VCaP (cell line): ENCODE data around the gene ITPKA.

Source experiments
- H3K27ac ChIP-seq: fragments of 450-650 bp; 2 replicates; pipeline ENCODE4 v1.5.1; 2017
- CTCF ChIP-seq: fragments of 450-650 bp; conservative IDR thresholded peaks from 2 replicates; pipeline ENCODE4 v1.5.1; 2017; ENCODE audit warnings: mild to moderate bottlenecking, moderate library complexity

Gene ITPKA

GRCh38 chr15:41530363-41530956 lies 36.8 kb downstream of the ITPKA start:
- no peak for TF ChIP-seq CTCF
- H3K27ac ChIP-seq = no peak overlapping the region

- TF ChIP-seq CTCF = no peak
- no peak overlapping the region for H3K27ac ChIP-seq
Measured at GRCh38 chr15:41535544-41535943, 41.9 kb downstream of the ITPKA start.

- H3K27ac ChIP-seq = no peak overlapping the region
Measured at GRCh38 chr15:41536866-41537265, 43.2 kb downstream of the ITPKA start.

GRCh38 chr15:41543521-41543870 lies 49.8 kb downstream of the ITPKA start:
- no peak for TF ChIP-seq CTCF
- peak overlapping the region; percentile 79 for H3K27ac ChIP-seq

More at GRCh38 chr15:41536866-41537265, 43.2 kb downstream of the ITPKA start:
- no peak for TF ChIP-seq CTCF

GRCh38 chr15:41544650-41545015 lies 51.0 kb downstream of the ITPKA start:
- no peak for TF ChIP-seq CTCF
- peak overlapping the region; percentile 79 for H3K27ac ChIP-seq

GRCh38 chr15:41545218-41545617 lies 51.5 kb downstream of the ITPKA start:
- TF ChIP-seq CTCF = no peak
- H3K27ac ChIP-seq = no peak overlapping the region

GRCh38 chr15:41546851-41547786 lies 53.4 kb downstream of the ITPKA start:
- no peak for TF ChIP-seq CTCF
- no peak overlapping the region for H3K27ac ChIP-seq
